ENCODE data around the gene NTM.
A peak's percentile ranks its signal among the peaks of the same experiment; 100 is the strongest.

Gene NTM

DNA sequence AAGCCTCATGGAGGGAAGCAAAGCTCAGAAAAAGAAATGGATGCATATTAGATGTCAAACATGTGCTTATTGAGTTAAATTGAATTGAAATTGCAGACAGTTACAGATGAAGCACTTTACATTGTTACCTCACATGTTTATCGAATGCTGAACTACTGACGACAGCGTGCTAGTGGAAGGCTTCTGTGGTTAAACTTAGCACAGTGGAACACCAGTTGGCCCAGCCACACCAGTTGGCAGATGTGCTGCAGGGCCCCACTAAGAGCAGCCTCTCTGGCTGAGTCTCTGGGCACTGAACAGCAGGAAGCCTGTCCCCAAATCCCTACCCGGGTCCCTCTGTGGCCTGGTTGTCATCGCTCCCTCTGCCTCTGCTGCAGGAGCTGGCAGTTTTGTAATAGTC lies 242.1 kb downstream of the NTM start:
- DNase-seq, result no peak

DNA sequence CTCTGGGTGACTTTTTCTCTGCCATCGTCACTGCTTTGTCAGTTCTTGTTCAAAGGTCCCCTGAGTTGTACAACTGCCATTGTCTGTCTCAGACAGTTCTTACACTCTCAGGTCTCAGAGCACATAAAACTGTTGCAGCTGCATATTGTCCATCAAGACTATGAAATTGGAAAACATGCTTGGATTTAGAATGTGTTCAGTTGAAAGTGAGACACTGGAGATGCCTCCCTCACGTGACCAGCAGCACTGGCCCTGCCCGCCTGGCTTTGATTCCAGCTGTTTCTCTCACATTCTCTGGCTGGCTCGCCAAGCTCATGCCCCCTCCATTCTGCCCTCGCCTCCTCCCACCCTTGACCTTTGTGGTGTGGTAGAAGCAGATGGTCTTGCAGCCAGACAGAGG lies 244.2 kb downstream of the NTM start:
- DNase-seq, result no peak

DNA sequence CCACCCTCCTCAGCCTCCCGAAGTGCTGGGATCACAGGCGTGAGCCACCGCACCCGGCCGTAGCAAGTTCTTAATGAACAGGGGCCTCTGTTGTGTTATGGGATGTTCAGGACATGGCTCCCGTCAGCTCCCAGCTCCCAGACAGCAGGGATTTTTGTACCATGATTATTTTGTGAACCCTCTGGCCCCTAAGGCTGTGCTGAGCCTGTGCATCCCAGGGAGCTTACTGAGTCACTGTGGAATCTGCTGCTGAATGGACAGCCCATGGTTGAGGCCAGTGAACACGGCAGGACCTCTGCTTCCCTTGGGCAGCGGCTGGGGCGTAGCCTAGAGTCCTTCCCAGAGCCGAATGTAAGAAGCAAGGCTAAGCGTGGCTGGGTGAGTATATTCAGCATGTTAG lies 245.2 kb downstream of the NTM start:
- no peak for DNase-seq

DNA sequence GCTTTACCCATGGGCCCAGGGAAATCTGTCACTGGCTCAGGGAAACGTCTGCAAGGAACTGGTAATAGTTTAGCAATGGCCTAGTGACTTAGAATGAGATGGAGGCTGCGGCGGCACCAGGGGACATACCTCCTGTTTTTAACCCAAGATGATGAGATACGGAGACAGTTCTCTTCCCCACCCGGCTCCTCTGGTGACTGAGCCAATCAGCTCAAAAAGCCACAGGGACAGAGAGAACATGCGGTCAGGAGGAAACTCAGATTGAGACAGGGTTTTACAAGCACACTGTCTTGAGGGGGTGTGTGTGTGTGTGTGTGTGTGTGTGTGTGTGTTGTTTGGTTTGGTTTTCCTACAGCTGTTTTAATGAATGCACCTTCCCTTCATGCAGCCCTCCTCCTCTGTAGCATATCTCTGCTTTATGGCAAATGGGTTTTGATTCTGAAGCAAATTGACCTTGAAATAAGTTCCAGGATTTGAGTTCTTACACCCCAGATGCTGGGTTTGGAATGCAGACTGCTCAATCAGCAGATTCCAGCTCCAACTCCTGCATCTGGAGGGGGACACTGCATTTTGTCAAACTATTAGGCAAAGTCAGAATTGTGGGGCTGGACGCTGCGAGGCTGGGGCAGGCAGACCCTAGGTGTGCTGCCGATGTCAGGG lies 246.2 kb downstream of the NTM start:
- peak; percentile 87 for DNase-seq

DNA sequence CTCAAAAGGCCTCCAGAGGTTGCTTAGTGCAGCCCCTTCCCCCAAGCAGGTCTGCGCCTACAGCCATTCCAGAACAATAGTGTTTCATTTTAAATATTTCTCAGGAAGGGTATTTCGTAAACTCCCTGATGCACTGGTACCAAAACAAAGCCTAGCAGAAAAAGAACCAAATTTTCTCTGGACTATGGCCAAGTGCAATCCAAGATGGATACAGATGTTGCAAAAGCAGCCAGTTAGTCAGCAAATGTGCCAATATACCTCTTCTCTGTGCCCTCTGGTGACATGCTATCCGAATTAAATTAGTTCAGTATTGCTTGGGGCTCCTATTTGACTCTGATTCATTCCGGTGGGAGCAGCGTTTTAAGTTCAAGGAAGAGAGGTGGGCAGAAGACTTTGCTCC lies 247.8 kb downstream of the NTM start:
- DNase-seq, result no peak

DNA sequence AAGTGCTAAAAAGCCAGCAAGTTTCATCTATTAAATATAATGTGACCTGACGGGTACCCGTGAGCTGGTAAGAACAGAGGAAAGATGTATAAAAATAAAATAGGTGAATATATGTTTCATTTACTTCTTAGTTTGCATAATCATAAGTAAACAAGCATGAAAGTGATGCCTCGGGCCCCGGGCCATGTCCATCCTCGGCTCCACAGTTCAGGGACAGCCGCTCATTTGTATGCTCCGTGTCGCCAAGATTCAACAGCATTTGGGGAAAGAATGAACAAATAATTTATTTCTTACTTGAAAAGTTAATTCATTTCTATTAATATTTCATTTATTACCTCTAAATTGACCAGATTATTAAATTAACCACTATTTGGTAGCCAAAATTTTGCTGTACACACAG lies 251.8 kb downstream of the NTM start:
- DNase-seq, result no peak

DNA sequence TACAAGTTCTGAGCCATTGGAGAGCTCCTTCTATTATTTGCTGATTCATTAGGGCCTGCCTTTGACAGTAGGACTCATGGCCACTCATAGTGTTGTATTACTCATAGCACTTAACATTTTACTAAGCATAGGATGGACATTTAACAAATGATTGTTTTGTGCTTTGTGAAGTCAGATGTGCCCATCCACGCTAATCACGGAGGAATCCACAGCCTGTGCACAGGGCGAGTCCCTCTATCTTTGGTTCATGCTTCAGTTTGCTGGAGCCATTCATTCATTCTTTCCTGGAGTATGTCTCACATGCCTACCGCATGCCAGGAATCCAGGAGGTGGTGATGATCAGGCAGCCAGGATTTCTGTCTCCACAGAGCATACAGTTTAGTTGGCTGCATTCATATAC lies 254.1 kb downstream of the NTM start:
- no peak for DNase-seq

DNA sequence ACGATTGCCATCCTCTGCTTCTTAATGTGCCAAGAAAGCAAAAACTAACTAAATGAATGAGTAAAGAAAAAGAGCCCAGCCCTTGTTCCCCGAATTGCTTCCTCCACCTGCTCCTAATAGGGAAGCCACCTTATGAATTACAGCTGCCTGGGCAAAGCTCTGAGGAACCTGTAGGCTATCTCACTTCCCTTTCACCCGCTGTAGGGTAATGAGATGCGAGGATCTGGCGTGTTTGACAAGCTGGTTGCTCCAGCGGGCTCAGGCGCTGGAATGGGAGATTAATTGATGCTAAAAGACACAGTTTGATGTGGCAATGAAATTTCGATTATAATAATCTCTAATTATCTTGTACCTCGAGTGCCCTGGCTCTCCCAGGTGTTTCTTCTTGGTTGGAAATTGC lies 256.4 kb downstream of the NTM start:
- peak; percentile 61 for DNase-seq

DNA sequence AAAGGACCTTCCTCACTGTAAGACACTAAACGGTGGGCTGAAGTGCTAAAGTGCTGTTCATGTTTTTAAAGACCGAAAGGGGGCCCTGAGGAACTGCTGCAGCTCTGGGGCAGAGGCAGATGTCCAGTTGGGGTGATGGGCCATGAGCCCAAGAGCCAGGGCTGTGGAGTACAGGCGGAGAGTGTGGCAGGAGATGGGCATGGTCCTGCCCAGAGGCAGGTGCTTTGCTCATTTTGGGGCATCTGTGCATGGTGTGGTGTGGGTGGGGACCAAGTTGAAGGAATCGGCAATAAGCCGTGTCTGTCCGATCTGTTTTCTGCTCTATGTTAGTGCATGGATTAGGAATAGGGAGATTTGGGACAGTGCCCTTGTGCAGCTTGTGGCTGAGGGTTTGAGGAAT lies 258.3 kb downstream of the NTM start:
- DNase-seq, result no peak

DNA sequence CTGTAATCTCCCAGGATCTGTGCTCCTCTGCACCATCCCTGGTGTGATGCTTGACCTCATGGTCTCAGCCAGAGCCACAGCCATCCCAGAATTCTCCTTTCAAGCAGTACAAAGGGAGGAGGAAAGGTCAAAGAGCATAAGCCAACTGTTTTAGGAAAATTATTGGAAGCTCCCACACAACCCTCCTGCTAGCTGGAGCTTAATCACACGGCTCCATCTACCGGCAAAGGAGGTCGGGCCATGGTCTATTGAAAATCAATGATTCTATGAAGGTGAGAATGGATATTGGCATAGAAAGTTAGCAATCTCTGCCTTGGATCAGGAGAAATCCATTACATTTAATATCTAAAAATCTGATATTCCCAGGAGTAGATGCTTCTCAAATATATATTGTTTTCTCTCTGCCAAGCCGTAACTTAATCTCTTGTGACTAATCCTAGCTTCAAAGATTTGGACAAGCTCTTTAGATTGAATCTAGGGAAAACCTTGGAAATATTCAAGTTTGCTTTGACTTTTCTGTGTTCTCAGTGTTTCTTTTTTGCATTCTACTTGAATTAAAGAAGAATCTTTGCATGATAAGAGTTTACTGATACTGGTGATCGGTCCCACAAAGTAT lies 259.6 kb downstream of the NTM start:
- DNase-seq, result no peak

DNA sequence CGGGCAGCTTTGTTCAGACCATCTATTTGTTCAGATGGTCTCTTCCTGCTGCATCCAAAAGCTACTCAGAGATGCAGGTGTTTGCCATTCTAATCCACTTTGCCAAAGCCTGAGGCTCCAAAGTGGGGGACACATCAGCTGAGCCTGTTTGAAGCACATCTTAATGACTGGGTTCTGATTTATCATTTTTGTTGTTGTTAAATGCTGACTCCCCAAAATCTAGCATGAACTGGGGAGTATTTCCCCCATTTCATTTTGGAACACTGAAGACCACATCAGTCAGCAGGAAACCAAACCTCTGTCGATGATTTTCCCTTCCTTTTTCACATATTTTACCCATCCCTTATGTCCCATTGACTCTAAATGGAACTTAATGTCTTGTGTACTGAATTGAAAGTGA lies 262.6 kb downstream of the NTM start:
- DNase-seq, result no peak

DNA sequence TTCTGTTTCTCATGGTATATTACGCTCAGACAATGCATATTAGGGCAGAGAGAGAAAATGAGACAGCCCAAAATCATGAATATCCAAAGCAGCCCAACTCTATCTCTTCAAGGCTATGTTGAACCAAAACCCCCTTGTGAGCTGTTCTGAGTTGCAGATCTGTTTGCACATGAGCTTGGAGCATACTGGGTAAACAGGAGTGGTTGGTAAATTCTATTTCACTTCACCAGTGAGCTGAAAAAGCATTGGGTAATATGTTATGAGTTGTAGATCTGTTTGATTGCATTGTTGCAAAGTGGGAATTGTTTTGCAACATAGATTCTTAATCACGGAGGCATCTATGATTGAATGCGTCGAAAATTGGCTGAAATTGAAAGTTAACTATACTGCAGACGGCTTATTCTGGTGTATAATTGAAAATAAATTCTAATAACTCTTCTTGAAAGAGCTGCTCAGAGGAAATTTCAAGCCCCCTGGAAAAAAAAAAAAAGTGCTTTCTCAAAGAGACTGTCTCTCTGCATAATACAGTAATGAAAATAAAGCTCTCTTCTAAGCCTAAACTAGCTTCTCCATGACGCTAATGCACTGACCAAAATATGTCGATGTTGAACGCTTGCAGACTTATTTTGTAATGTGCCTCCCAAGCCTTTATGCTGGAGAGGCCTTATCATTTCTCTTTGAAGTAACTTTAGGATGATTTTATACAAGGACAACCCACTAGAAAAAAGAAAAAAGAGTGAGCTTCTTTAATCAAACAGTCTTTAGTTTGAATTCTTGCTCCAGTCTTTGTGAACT lies 263.7 kb downstream of the NTM start:
- peak; percentile 61 for DNase-seq

DNA sequence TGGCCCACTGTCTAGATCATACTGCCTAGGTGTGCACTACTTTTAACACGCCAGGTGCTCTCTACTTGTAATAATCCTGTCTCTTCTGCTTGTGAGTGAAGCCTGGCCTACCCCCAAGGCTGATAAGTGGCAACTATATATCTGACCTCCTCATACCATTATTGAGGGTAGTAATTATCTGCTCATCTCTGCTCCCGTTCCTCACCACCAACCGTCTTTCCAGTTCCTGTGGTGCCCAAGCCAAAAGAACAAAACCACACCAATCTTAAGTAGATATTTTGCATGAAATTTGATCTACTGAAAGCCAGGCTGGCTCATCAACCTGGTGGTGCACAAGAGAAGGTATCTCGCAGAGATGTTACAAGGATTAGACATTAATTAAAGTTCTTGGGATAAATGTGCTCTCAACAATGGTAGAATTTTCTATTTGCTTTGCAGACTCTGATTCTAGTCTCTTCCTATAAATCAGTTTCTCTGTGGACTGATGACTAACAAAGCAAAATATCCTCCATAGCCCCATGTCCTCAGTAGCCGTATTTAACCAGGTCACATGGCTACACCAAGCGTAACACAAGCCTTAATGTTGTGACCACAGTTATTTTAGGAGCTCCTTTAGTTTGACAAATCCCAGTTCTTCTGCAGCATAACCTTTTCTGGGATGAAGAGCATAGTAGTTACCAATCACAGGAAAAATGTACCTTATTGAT lies 267.2 kb downstream of the NTM start:
- DNase-seq, result peak; percentile 90

DNA sequence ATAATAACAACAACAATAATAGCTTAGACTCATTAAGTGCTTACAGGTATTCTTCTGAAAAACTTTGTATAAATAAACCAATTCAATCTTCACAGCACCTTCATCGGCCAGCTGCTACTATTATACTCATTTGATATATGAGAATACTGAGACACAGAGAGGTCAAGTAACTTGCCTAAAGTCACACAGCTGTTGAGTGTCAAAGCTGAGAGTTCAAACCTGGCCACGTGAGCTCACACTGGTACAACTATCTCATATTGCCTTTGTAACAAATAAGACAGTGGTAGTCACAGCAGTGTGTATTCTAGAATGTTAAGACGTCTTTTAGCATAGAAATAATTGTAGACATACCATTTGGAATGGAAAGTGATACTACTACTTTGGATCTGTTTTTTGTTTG lies 268.5 kb downstream of the NTM start:
- no peak for DNase-seq

DNA sequence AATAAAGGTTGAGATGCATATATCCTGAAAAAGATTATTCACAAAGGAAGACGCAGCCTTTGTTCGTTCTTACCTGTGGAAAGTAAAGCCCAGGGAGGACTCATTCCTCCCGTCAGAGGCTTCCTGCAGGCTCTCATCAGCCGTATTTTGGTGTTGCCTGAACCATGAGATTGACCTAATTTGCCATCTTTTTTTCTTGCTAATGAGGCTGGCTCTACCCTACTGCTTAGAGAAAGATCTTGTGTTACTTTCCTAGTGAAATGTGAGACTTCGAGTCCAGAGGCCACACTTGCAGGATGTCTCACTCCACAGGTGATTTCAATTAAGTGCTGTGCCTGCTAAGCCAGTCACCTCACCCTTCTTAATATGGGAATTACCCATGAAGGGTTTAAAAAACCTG lies 269.9 kb downstream of the NTM start:
- no peak for DNase-seq

DNA sequence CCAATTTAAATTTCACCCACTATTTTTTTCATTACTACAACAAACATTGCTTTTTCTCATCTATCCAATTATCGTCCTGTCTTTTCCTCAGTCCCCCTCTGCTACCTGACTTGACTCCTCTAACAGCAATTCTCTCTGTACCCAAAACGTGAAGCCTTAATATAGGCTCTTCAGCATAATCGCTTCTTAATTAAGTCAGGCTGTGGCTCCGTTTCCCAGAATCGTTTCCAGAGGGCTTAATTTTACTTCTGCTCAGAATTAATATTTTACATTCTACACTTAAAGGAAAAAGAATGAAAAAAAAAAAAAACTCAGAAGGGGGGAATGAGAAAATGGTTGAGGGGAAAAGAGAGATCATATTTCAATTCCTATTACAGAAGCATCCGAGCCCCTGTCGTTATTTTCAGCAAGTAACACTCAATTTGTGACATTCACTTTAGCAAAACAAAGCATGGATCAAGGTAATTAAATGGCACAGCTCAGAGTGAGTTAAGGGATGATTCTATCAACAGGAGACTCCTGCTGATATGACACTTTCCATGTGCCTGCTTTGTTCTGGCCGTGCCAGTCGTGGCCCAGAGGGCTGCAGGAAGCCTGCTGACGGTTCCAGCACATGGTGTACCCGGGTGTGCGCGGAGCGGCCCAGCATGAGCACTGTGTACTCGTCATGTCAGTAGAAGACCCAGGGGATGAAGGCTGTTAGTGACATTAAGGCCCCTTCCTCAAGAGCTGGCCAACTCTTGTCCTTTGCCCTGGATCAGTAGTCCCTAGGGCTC lies 272.5 kb downstream of the NTM start:
- no peak for DNase-seq

DNA sequence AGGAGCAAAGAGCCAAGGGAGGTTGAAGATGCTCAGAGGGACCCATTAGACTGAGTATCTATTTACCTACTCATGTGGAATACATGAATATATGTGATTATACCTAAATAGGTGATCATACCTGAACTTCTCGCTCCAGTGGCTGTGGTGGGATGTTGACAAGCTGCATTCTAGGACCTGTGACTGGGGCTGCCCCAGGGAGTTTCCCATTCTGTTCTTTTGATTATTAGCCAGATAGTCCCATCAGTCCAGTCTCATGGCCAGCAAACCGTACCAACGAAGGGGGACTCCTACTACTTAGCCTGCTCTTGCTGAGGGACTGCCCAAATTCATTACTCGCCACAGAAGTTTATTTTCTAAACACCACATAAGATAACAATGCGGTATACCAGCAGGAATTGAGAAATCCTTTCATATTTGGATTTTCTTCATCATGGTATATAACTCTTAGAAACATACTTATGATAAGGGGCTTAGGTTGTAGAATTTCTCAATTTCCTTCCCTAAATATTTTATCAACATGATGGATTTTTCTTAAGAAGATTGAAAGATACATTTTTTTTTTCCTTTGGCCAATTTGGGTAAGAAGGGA lies 273.9 kb downstream of the NTM start:
- DNase-seq, result peak; percentile 70

DNA sequence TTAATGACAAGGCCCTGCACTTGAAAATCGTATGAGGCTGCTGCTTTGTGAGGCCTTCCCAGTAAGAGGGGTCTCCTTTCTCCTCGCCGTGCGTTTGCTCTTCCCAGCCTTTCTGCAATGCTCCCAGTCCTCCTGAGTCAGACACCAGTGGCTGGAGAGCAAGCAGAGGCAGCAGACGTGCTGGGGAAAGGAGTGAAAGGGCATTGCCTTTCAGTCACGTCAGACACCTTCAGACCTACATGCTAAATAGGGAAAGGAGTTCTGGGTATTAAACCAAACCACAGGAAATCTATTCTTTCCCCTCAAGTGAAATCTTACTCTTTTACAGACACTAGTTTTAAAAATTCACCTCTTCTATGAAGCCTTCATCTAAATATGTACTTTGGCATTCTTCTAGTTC lies 274.8 kb downstream of the NTM start:
- DNase-seq, result no peak

DNA sequence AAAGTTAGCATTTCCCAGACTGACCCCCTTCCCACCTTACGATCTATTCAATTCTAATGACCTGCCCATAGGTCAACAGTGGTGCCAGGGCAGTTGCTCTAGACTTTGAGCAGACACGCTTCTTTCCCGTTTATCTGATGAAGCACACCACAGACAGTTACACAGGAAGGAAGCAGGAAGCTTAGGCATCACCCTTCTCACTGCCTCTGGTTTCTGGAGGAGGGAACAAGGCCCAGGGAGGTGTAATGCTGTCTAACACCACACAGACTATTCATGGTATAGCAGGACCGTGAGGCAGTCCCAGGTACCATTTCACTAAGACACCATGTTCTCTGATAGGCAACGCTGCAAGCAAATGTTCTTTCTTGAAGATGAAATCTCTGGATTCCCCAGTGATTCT lies 279.4 kb downstream of the NTM start:
- DNase-seq, result peak; percentile 81

DNA sequence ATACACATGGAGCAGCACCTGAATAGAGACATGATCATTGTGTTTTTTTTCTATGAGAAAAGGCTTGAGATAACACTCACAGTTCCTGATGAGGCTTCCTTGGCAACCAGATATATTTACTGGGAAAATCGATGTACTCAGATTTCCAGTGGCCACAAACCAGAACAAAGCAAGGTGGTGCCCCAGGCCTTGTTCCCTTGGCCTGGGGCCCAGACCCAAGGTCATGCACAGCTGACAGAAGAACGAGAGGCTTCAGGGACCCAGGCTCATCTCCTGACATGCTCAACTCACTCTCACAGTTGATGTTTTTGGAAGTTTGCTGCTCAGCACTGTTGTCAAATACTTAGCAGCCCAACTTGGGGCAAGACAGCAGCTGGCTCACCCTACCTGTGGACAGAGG lies 281.8 kb downstream of the NTM start:
- DNase-seq, result no peak

DNA sequence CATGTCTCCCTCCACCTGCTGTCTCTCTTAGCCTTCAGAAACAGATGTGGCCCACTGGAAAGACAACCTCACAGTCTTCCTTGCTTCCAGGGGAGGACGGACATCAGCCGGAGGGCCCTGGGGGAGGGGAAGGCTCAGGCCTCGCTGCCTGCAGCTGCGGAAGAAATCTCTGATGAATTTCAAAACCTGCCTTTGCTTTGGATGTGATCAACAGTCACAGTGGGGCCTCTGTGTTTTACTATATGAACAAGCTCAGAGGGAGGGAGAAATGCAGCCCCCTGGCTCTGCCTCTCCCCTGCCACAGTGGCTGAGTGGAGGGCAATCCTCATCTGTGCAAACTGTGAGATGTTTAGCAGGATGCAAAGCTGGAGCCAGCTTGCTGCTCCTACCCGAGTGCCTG lies 282.8 kb downstream of the NTM start:
- no peak for DNase-seq

DNA sequence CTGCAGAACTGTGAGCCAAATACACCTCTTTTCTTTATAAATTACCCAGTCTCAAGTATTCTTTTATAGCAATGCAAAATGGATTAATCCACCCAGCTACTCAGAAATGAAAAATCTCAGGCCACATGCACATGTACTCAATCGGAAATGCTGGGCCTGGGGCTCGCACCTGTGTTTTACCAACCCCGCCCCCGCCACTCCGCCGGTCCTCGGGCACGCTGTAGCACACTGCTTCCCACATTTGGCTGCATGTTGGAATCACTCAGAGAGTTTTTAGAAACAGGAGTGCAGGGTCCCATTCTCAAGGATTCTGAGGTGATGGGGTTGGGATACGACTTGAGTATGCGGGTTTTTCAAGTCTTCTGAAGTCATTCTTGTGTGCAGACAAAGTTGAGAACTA lies 284.4 kb downstream of the NTM start:
- DNase-seq, result no peak

All from hematopoietic multipotent progenitor cell treated with erythropoietin and hydrocortisone succinate and interleukin-3 and kit ligand, for 4 days (in vitro differentiated cells).